Kidney (tissue), 14 donors: Measurements from ENCODE around the gene ANKRD53. TPM values are rescaled to one million over a fixed set of nuclear protein-coding genes. Genes with fewer than 3 reads are reported as not detected.

ENCODE experiments used
- DNase-seq, 5 donors: peaks; one replicate each; pipeline ENCODE4 v3.0.0-alpha.2; 2013 to 2020
- FAIRE-seq: peaks from 2 replicates; lab custom pipeline; 2012; peaks lifted over from hg19 to GRCh38; lab: Jason Lieb, UNC
- H3K27ac ChIP-seq, 2 donors: one replicate each; pipeline ENCODE4 v1.7.0; 2013; ENCODE audit warnings: low read depth in 2 of 2, low read length in 2 of 2, inconsistent platforms in 1 of 2
- H3K27me3 ChIP-seq: one replicate; pipeline ENCODE4 v1.7.1; 2013; ENCODE audit warnings: low read length, inconsistent platforms; ENCODE audit not compliant: control insufficient read depth, insufficient read depth
- H3K36me3 ChIP-seq, 3 donors: one replicate each; pipeline versions ENCODE4 v1.7.0 to v1.7.1; 2013; ENCODE audit warnings: low read length in 3 of 3, control low read depth in 1 of 3, inconsistent platforms in 1 of 3; ENCODE audit not compliant: insufficient read depth in 3 of 3, control insufficient read depth in 2 of 3
- H3K4me1 ChIP-seq, 3 donors: one replicate each; pipeline versions ENCODE4 v1.7.0 to v1.7.1; 2013; ENCODE audit warnings: low read length in 3 of 3, inconsistent platforms in 1 of 3, low read depth in 1 of 3; ENCODE audit not compliant: control insufficient read depth in 2 of 3, insufficient read depth in 2 of 3
- H3K4me3 ChIP-seq, 3 donors: one replicate each; pipeline versions ENCODE4 v1.7.0 to v1.8.1; 2013; ENCODE audit warnings: low read length in 3 of 3, control low read depth in 1 of 3, inconsistent platforms in 1 of 3
- H3K9ac ChIP-seq, 3 donors: one replicate each; pipeline versions ENCODE4 v1.7.0 to v1.7.1; 2013; ENCODE audit warnings: low read length in 3 of 3, control low read depth in 1 of 3, inconsistent platforms in 1 of 3
- H3K9me3 ChIP-seq, 3 donors: one replicate each; pipeline versions ENCODE4 v1.7.0 to v1.7.1; 2013; ENCODE audit warnings: low read length in 3 of 3, control low read depth in 1 of 3, inconsistent platforms in 1 of 3; ENCODE audit not compliant: control insufficient read depth in 2 of 3, insufficient read depth in 1 of 3
- intact Hi-C: fragments of 100-400 bp; cut with DNase I; formaldehyde crosslinking; loops from one replicate; pipeline ENCODE4 v1.11.1; 2022
- polyA plus RNA-seq: library from polyadenylated mRNA; stranded (reverse); fragments of 350-450 nt; fragmentation: Illumina TruSeq; extraction: RNeasy Lipid Tissue Mini Kit (QIAGEN cat#74804); gene quantifications from one replicate; pipeline ENCODE4 v1.2.3, GENCODE V29; 2014; ENCODE audit warnings: low read depth, low replicate concordance; ENCODE audit not compliant: insufficient read depth
- total RNA-seq: library from RNA; stranded (reverse); fragmentation: NEBNext Ultra II Directional; extraction: Animal tissue kit (Norgen Biotek cat#: 25700); gene quantifications from one replicate; pipeline ENCODE4 v1.2.1, GENCODE V29; 2021
- TF ChIP-seq, protein P1 (sequence below): IDR thresholded peaks from 3 replicates; pipeline ENCODE4 v1.5.1; 2012; ENCODE audit warnings: mild to moderate bottlenecking, moderate library complexity, borderline replicate concordance; ENCODE audit not compliant: insufficient read depth; ENCODE audit errors: extremely low read depth
- donor health status: control.
- donor health status: control.
- donor health status: control.
- donor health status: control.
- donor health status: control.
- donor health status: DM: yes; HTN: yes; CAD: no.
- donor health status: Normal renal cell carcinoma (clear cell type).

ANKRD53 gene
- total and polyA plus RNA-seq, 2 donors from 2014 or later, result 1.3 to 2.1 TPM

GRCh38 chr2:70977605-70978205 is 725 bp upstream of the ANKRD53 start:
- FAIRE-seq, result no peak
- Histone ChIP-seq H3K27ac (peak overlapping the region in 1 of 2 donors; percentile 89), H3K4me1 (peaks cover 0 to 8% (median 8%) of the 10 kb centered on the region in 3 donors), H3K9ac (peak overlapping the region in 1 of 3 donors; percentile 77), H3K36me3 (no peaks in the 10 kb centered on the region), H3K9me3 (no peaks in the 10 kb centered on the region), H3K4me3 (peak overlapping the region in 2 of 3 donors; percentile 89 to 95), H3K27me3 (no peaks in the 10 kb centered on the region)
- intact Hi-C loops, result no loop called here
- TF ChIP-seq, protein P1, sequence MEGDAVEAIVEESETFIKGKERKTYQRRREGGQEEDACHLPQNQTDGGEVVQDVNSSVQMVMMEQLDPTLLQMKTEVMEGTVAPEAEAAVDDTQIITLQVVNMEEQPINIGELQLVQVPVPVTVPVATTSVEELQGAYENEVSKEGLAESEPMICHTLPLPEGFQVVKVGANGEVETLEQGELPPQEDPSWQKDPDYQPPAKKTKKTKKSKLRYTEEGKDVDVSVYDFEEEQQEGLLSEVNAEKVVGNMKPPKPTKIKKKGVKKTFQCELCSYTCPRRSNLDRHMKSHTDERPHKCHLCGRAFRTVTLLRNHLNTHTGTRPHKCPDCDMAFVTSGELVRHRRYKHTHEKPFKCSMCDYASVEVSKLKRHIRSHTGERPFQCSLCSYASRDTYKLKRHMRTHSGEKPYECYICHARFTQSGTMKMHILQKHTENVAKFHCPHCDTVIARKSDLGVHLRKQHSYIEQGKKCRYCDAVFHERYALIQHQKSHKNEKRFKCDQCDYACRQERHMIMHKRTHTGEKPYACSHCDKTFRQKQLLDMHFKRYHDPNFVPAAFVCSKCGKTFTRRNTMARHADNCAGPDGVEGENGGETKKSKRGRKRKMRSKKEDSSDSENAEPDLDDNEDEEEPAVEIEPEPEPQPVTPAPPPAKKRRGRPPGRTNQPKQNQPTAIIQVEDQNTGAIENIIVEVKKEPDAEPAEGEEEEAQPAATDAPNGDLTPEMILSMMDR, result no peak
- DNase-seq, result no peak

GRCh38 chr2:70979180-70979488 is 704 bp downstream of the ANKRD53 start:
- FAIRE-seq, result no peak
- H3K9ac ChIP-seq, result peak overlapping the region in 2 of 3 donors; percentile 10 to 44

DNA sequence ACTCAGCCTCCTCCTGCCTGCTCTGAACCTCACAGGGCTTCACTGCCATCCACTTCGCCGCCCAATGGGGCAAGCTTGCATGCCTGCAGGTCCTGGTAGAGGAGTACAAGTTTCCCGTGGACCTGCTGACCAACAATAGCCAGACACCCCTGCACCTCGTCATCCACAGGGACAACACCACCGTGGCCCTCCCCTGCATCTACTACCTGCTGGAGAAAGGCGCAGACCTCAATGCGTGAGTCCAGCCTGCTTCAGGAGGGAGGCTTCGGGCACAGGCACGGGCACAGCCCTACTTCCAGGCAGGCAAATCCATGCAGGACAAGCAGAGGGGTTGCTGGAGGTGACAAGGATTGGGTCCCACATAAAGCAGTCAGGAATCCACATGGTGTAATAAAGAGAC is 1.2 kb downstream of the ANKRD53 start:
- Histone ChIP-seq H3K4me1 (peaks cover 0 to 8% (median 8%) of the 10 kb centered on the region in 3 donors), H3K9ac (no peak overlapping the region), H3K36me3 (no peaks in the 10 kb centered on the region), H3K27ac (no peak overlapping the region), H3K9me3 (no peaks in the 10 kb centered on the region), H3K4me3 (no peak overlapping the region), H3K27me3 (no peaks in the 10 kb centered on the region)
- FAIRE-seq (no peak), DNase-seq (peak in 1 of 5 donors; percentile 5)
- intact Hi-C loops, result no loop called here
- TF ChIP-seq, protein P1, result no peak

More at GRCh38 chr2:70979180-70979488, 704 bp downstream of the ANKRD53 start:
- H3K27me3 ChIP-seq, result no peaks in the 10 kb centered on the region
- intact Hi-C loops, result no loop called here
- no peaks in the 10 kb centered on the region for H3K9me3 ChIP-seq
- H3K4me1 ChIP-seq, result peaks cover 0 to 8% (median 8%) of the 10 kb centered on the region in 3 donors
- H3K4me3 ChIP-seq, result peak overlapping the region in 2 of 3 donors; percentile 7 to 56
- peak overlapping the region in 1 of 2 donors; percentile 36 for H3K27ac ChIP-seq
- H3K36me3 ChIP-seq, result no peaks in the 10 kb centered on the region
- TF ChIP-seq, protein P1, result no peak
- no peak for DNase-seq
